ENCODE data around the gene CGB1. TPM values are rescaled to one million over a fixed set of nuclear protein-coding genes. Genes with fewer than 3 reads are reported as not detected.

CGB1 gene
- total and polyA plus RNA-seq, 7 donors, result not detected

DNA sequence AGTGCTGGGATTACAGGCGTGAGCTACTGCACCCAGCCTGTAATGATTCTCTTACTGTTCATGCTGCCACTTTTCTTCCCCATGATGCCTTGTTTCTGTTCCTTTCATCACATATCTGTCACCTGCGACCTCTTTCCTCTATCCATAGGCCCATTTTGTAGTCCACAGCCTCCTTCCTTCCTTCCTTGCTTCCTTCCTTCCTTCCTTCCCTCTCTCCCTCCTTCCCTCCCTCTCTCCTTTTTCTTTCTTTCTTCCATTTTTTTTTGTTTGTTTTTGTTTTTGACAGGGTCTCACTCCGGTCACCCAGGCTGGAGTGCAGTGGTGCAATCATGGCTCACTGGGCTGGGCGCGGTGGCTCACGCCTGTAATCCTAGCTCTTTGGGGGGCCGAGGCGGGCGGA, 47.8 kb downstream of the CGB1 start:
- WGBS, 3 donors, result 86 to 89% (median 89%) methylated on average over 9 of the region's 9 CpGs

DNA sequence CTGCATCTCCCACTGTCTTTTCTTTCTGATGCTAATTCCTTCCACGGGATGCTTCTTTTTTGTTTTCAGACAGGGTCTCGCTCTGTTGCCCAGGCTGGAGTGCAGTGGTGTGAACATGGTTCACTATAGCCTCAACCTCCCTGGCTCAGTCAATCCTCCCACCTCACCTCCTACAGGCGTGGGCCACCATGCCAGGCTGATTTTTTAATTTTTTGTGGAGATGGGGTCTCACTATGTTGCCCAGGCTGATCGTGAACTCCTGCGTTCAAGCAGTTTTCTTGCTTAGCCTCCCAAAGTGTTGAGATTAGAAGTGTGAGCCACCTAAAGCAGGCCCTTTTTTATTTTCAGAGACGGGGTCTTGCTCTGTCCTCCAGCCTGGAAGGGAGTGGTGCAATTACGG, 48.4 kb downstream of the CGB1 start:
- H3K4me3 ChIP-seq, result no peak overlapping the region
- H3K4me1 ChIP-seq, result peaks cover 47% of the 10 kb centered on the region
- peaks cover 3 to 60% of the 10 kb centered on the region in 2 donors for H3K36me3 ChIP-seq (ENCODE audit: insufficient read depth in 1 of 2, low read depth in 1 of 2)
- H3K27me3 ChIP-seq (ENCODE audit: insufficient read depth in 3 of 3, low read length in 2 of 3), result no peaks in the 10 kb centered on the region
- DNase-seq (no peak), ATAC-seq (no peak)
- TF ChIP-seq, protein P1, sequence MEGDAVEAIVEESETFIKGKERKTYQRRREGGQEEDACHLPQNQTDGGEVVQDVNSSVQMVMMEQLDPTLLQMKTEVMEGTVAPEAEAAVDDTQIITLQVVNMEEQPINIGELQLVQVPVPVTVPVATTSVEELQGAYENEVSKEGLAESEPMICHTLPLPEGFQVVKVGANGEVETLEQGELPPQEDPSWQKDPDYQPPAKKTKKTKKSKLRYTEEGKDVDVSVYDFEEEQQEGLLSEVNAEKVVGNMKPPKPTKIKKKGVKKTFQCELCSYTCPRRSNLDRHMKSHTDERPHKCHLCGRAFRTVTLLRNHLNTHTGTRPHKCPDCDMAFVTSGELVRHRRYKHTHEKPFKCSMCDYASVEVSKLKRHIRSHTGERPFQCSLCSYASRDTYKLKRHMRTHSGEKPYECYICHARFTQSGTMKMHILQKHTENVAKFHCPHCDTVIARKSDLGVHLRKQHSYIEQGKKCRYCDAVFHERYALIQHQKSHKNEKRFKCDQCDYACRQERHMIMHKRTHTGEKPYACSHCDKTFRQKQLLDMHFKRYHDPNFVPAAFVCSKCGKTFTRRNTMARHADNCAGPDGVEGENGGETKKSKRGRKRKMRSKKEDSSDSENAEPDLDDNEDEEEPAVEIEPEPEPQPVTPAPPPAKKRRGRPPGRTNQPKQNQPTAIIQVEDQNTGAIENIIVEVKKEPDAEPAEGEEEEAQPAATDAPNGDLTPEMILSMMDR (IDR thresholded peaks at IDR 0.05), result no peak
- 90 to 94% (median 94%) methylated on average over 7 of the region's 7 CpGs for WGBS, 3 donors
- H3K9me3 ChIP-seq, result no peaks in the 10 kb centered on the region
- H3K27ac ChIP-seq, result peak overlapping the region; percentile 90
- intact Hi-C loops (cut with DNase I), result no loop called here

More for the DNA sequence above, 47.8 kb downstream of the CGB1 start:
- no peaks in the 10 kb centered on the region for H3K27me3 ChIP-seq (ENCODE audit: insufficient read depth in 3 of 3, low read length in 2 of 3)
- intact Hi-C loops (cut with DNase I), result no loop called here
- H3K4me1 ChIP-seq, result peaks cover 47% of the 10 kb centered on the region
- DNase-seq (no peak), ATAC-seq (no peak)
- TF ChIP-seq, protein P1 (IDR thresholded peaks at IDR 0.05), result no peak
- no peaks in the 10 kb centered on the region for H3K9me3 ChIP-seq
- peak overlapping the region; percentile 90 for H3K27ac ChIP-seq
- peaks cover 3 to 54% of the 10 kb centered on the region in 2 donors for H3K36me3 ChIP-seq (ENCODE audit: insufficient read depth in 1 of 2, low read depth in 1 of 2)
- H3K4me3 ChIP-seq, result no peak overlapping the region

DNA sequence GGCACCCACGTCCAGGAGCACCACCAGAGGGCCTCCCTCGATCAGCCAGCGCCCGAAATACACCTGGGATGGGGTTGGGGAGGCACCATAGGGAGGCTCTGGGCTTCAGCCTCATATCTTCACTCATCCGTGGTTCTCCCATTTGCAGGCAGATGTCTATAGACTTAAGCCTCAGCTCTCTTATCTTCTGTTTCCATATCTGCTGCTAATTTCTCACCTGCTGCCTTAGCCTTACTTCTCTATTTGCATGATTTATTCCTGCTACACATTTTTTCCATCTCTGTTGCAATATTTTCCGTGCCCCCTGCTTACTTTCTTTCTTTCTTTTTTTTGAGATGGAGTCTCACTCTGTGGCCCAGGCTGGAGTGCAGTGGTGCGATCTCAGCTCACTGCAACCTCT, 49.4 kb downstream of the CGB1 start:
- H3K27ac ChIP-seq, result peak overlapping the region; percentile 58
- 72 to 84% (median 82%) methylated on average over 7 of the region's 7 CpGs for whole genome bisulfite sequencing, 3 donors
- no peak overlapping the region for H3K4me3 ChIP-seq
- H3K36me3 ChIP-seq (ENCODE audit: insufficient read depth in 1 of 2, low read depth in 1 of 2), result peaks cover 3 to 69% of the 10 kb centered on the region in 2 donors
- intact Hi-C loops (cut with DNase I), result no loop called here
- no peaks in the 10 kb centered on the region for H3K27me3 ChIP-seq (ENCODE audit: insufficient read depth in 3 of 3, low read length in 2 of 3)
- no peak for DNase-seq
- H3K4me1 ChIP-seq, result peaks cover 47% of the 10 kb centered on the region
- ATAC-seq, result no peak
- TF ChIP-seq, protein P1 (IDR thresholded peaks at IDR 0.05), result no peak
- no peaks in the 10 kb centered on the region for H3K9me3 ChIP-seq

DNA sequence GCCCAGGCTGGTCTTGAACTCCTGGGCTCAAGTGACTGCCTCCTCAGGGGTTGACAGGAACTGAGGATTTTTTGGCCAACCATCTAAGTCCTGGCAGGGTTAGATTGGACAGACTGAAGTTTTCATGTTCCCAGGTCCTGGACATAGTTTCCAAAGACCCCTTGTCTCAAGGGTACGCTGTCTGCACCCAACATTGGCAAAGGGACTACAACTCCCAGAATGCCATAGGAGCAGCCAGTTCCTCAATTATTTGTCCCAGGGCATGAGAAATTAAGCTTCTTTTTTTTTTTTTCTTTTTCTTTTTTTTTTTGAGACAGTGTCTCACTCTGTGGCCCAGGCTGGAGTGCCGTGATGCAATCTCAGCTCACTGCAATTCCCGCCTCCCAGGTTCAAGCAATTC, 50.5 kb downstream of the CGB1 start:
- no peaks in the 10 kb centered on the region for H3K9me3 ChIP-seq
- peaks cover 3 to 80% of the 10 kb centered on the region in 2 donors for H3K36me3 ChIP-seq (ENCODE audit: insufficient read depth in 1 of 2, low read depth in 1 of 2)
- WGBS, 3 donors, result 89 to 96% (median 94%) methylated on average over 3 of the region's 3 CpGs
- no peaks in the 10 kb centered on the region for H3K27me3 ChIP-seq (ENCODE audit: insufficient read depth in 3 of 3, low read length in 2 of 3)
- H3K27ac ChIP-seq, result peak overlapping the region; percentile 58
- H3K4me1 ChIP-seq, result peaks cover 41% of the 10 kb centered on the region
- TF ChIP-seq, protein P1 (IDR thresholded peaks at IDR 0.05), result no peak
- ATAC-seq, result no peak
- no peak overlapping the region for H3K4me3 ChIP-seq
- intact Hi-C loops (cut with DNase I), result no loop called here
- no peak for DNase-seq

DNA sequence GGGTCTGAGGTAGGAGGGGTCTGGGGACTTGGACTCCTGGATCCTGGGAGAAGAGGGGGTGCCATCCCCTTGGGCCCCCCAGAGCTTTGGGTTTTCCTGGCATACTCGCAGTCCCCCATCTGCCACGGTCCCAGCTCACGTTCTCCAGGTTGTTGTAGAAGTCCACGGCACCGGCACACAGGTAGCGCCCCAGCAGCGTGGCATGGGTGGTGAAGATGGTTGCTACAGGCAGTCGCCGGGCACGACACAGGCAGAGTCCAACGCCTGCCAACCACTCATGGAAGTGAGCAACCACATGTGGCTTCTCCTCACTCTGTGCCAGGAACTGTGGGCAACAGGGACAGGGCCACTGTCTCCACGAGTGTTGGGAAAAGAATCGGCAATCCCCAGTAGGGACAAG, 51.0 kb downstream of the CGB1 start:
- peaks cover 36% of the 10 kb centered on the region for H3K4me1 ChIP-seq
- H3K9me3 ChIP-seq, result no peaks in the 10 kb centered on the region
- peak overlapping the region; percentile 58 for H3K27ac ChIP-seq
- intact Hi-C loops (cut with DNase I), result no loop called here
- peaks cover 3 to 85% of the 10 kb centered on the region in 2 donors for H3K36me3 ChIP-seq (ENCODE audit: insufficient read depth in 1 of 2, low read depth in 1 of 2)
- WGBS, 3 donors, result 67 to 77% (median 71%) methylated on average over 13 of the region's 13 CpGs
- DNase-seq (no peak), ATAC-seq (no peak)
- no peak overlapping the region for H3K4me3 ChIP-seq
- no peaks in the 10 kb centered on the region for H3K27me3 ChIP-seq (ENCODE audit: insufficient read depth in 3 of 3, low read length in 2 of 3)
- TF ChIP-seq, protein P1 (IDR thresholded peaks at IDR 0.05), result no peak

Data from psoas muscle (tissue), 8 donors.